HepG2 (cell line): Measurements from ENCODE around the gene PEAK3. TPM values are rescaled to one million over a fixed set of nuclear protein-coding genes. Genes with fewer than 3 reads are reported as not detected.

Source experiments
- FOXA3 ChIP-seq: IDR thresholded peaks from 2 replicates; pipeline ENCODE4 v1.6.1; 2016; ENCODE audit warnings: missing genetic modification reagents, missing compliant biosample characterization
- JUND ChIP-seq: sonication (generic); formaldehyde crosslinking; IDR thresholded peaks from 2 replicates; pipeline ENCODE4 v1.8.0; 2022; ENCODE audit warnings: mild to moderate bottlenecking, missing genetic modification reagents
- MZF1 ChIP-seq: sonication (generic); formaldehyde crosslinking; IDR thresholded peaks from 2 replicates; pipeline ENCODE4 v1.8.1; 2023; ENCODE audit warnings: mild to moderate bottlenecking, missing genetic modification reagents, borderline replicate concordance
- NCOR1 ChIP-seq: fragments of 200-600 bp; sonication (generic); IDR thresholded peaks from 2 replicates; pipeline ENCODE4 v1.7.0; 2017; ENCODE audit warnings: antibody characterized with exemption, low read length, borderline replicate concordance
- RAD21 ChIP-seq: fragments of 450-650 bp; formaldehyde crosslinking; IDR thresholded peaks from 2 replicates; pipeline ENCODE4 v1.5.0; 2020; ENCODE audit warnings: mild to moderate bottlenecking
- SIN3B ChIP-seq: fragments of 150-350 bp; IDR thresholded peaks from 2 replicates; pipeline ENCODE4 v1.6.1; 2014; ENCODE audit warnings: low read length
- ZFX ChIP-seq: sonication (generic); formaldehyde crosslinking; IDR thresholded peaks from 2 replicates; pipeline ENCODE4 v1.4.0; 2020; ENCODE audit warnings: mild to moderate bottlenecking, low read depth, missing genetic modification reagents, moderate library complexity
- ZNF33B ChIP-seq: sonication (generic); formaldehyde crosslinking; IDR thresholded peaks from 2 replicates; pipeline ENCODE4 v1.5.1; 2020; ENCODE audit warnings: mild to moderate bottlenecking, missing genetic modification reagents
- ZNF737 ChIP-seq: sonication (generic); formaldehyde crosslinking; IDR thresholded peaks from 2 replicates; pipeline ENCODE4 v1.5.0; 2020; ENCODE audit warnings: missing genetic modification reagents, mild to moderate bottlenecking, borderline replicate concordance
- polyA plus RNA-seq, 8 experiments: library from polyadenylated mRNA; depleted of rRNA in 3 of 8; stranded (reverse) in 7 of 8; unstranded in 1 of 8; fragments of >200 nt; fragmentation: Illumina TruSeq in 4 of 8; extraction: Trizol in 4 of 8; gene quantifications; 2 replicates each; pipeline versions ENCODE4 v1.2.1 to v1.2.3, GENCODE V29; 2011 to 2016; ENCODE audit warnings: low read depth in 4 of 8, missing spikeins in 1 of 8, mixed read lengths in 1 of 8; ENCODE audit not compliant: insufficient read depth in 1 of 8
- total RNA-seq, 5 experiments: library from RNA; depleted of rRNA; stranded (reverse); fragments of >200 nt; fragmentation: Illumina TruSeq; extraction: Trizol; gene quantifications; 2 replicates each; pipeline ENCODE4 v1.2.3, GENCODE V29; 2016; ENCODE audit warnings: low read depth in 1 of 5
- TF ChIP-seq, protein P1 (sequence below): sonication (generic); formaldehyde crosslinking; IDR thresholded peaks from 2 replicates; pipeline ENCODE4 v1.4.0; 2020; ENCODE audit warnings: mild to moderate bottlenecking, missing genetic modification reagents, borderline replicate concordance
- TF ChIP-seq, protein P2 (sequence below): sonication (generic); formaldehyde crosslinking; IDR thresholded peaks from 2 replicates; pipeline ENCODE4 v1.4.0; 2020; ENCODE audit warnings: missing genetic modification reagents, borderline replicate concordance
- TF ChIP-seq, protein P3 (sequence below): IDR thresholded peaks from 2 replicates; pipeline ENCODE4 v1.6.1; 2016
- TF ChIP-seq, protein P4 (sequence below): sonication (generic); formaldehyde crosslinking; IDR thresholded peaks from 2 replicates; pipeline ENCODE4 v1.4.0; 2020; ENCODE audit warnings: missing genetic modification reagents
- TF ChIP-seq, protein P5 (sequence below): sonication (generic); formaldehyde crosslinking; IDR thresholded peaks from 2 replicates; pipeline ENCODE4 v1.9.0; 2021; ENCODE audit warnings: missing genetic modification reagents, mild to moderate bottlenecking, borderline replicate concordance

PEAK3 gene
- total and polyA plus RNA-seq, 2 of the 13 experiments (the other 11 are each of a cell fraction or from before 2014, with no cell fraction given) = not detected

DNA sequence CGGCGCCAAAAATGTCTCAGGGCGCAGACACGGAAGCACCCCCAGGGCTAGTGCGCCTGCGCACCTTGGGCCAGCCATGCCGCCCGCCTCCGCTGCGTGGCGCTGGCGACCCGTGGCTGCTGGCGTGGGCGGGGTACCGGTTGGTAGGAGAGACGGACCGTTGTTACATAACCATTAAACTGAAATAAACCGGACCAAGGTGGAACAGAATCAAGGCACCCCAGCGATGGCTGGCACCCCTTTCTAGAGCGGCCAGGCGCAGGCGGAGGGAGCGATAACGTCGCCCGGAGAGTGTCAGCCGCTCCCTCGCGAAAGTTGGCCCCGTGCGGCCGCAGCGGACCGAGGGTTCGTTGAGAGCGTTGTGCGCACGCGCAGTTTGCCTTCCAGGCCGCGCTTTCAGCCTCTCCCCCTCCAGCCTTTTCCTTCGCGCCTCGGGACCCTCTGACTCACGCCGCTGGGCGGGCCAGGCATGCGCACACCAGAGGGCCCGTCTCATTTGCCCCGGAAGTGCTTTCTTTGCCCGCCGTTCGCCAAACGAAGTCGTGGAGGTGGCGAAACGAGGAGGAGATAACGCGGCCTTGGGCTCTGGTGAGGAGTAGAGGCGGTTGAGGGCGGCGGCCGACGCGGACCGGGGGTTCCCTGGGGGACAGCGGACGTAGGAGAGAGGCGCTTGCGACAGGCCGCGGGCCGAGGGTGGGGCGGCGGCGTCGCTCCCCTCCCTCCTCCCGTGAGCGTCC, 45.5 kb downstream of the PEAK3 start, which contains the start of the genes PLEKHJ1 and SF3A2 (continued):
- peak; percentile 98 for TF ChIP-seq ZFX (CRISPR knock-in tag)
- peak; percentile 80; the same call in 1 of the 2 replicates for TF ChIP-seq MZF1 (CRISPR knock-in tag)
- 0 out of 2 replicates have a peak, but pooled peaks have one; percentile 43 for TF ChIP-seq SIN3B
- TF ChIP-seq JUND (CRISPR knock-in tag) = peak; percentile 96
- TF ChIP-seq FOXA3 (CRISPR knock-in tag) = peak; percentile 73
- TF ChIP-seq ZNF737 (CRISPR knock-in tag) = peak; percentile 93
- TF ChIP-seq, protein P1, sequence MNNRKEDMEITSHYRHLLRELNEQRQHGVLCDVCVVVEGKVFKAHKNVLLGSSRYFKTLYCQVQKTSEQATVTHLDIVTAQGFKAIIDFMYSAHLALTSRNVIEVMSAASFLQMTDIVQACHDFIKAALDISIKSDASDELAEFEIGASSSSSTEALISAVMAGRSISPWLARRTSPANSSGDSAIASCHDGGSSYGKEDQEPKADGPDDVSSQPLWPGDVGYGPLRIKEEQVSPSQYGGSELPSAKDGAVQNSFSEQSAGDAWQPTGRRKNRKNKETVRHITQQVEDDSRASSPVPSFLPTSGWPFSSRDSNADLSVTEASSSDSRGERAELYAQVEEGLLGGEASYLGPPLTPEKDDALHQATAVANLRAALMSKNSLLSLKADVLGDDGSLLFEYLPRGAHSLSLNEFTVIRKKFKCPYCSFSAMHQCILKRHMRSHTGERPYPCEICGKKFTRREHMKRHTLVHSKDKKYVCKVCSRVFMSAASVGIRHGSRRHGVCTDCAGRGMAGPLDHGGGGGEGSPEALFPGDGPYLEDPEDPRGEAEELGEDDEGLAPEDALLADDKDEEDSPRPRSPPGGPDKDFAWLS (CRISPR knock-in tag) = no peak
- TF ChIP-seq, protein P2, sequence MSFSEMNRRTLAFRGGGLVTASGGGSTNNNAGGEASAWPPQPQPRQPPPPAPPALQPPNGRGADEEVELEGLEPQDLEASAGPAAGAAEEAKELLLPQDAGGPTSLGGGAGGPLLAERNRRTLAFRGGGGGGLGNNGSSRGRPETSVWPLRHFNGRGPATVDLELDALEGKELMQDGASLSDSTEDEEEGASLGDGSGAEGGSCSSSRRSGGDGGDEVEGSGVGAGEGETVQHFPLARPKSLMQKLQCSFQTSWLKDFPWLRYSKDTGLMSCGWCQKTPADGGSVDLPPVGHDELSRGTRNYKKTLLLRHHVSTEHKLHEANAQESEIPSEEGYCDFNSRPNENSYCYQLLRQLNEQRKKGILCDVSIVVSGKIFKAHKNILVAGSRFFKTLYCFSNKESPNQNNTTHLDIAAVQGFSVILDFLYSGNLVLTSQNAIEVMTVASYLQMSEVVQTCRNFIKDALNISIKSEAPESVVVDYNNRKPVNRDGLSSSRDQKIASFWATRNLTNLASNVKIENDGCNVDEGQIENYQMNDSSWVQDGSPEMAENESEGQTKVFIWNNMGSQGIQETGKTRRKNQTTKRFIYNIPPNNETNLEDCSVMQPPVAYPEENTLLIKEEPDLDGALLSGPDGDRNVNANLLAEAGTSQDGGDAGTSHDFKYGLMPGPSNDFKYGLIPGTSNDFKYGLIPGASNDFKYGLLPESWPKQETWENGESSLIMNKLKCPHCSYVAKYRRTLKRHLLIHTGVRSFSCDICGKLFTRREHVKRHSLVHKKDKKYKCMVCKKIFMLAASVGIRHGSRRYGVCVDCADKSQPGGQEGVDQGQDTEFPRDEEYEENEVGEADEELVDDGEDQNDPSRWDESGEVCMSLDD (CRISPR knock-in tag) = no peak
- TF ChIP-seq, protein P3, sequence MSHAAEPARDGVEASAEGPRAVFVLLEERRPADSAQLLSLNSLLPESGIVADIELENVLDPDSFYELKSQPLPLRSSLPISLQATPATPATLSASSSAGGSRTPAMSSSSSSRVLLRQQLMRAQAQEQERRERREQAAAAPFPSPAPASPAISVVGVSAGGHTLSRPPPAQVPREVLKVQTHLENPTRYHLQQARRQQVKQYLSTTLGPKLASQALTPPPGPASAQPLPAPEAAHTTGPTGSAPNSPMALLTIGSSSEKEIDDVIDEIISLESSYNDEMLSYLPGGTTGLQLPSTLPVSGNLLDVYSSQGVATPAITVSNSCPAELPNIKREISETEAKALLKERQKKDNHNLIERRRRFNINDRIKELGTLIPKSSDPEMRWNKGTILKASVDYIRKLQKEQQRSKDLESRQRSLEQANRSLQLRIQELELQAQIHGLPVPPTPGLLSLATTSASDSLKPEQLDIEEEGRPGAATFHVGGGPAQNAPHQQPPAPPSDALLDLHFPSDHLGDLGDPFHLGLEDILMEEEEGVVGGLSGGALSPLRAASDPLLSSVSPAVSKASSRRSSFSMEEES (CRISPR knock-in tag) = peak; percentile 92
- TF ChIP-seq, protein P4, sequence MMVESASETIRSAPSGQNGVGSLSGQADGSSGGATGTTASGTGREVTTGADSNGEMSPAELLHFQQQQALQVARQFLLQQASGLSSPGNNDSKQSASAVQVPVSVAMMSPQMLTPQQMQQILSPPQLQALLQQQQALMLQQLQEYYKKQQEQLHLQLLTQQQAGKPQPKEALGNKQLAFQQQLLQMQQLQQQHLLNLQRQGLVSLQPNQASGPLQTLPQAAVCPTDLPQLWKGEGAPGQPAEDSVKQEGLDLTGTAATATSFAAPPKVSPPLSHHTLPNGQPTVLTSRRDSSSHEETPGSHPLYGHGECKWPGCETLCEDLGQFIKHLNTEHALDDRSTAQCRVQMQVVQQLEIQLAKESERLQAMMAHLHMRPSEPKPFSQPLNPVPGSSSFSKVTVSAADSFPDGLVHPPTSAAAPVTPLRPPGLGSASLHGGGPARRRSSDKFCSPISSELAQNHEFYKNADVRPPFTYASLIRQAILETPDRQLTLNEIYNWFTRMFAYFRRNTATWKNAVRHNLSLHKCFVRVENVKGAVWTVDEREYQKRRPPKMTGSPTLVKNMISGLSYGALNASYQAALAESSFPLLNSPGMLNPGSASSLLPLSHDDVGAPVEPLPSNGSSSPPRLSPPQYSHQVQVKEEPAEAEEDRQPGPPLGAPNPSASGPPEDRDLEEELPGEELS (CRISPR knock-in tag) = peak; percentile 32; the same call in 1 of the 2 replicates
- TF ChIP-seq, protein P5, sequence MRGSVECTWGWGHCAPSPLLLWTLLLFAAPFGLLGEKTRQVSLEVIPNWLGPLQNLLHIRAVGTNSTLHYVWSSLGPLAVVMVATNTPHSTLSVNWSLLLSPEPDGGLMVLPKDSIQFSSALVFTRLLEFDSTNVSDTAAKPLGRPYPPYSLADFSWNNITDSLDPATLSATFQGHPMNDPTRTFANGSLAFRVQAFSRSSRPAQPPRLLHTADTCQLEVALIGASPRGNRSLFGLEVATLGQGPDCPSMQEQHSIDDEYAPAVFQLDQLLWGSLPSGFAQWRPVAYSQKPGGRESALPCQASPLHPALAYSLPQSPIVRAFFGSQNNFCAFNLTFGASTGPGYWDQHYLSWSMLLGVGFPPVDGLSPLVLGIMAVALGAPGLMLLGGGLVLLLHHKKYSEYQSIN (CRISPR knock-in tag) = 0 out of 2 replicates have a peak, but pooled peaks have one; percentile 3
- TF ChIP-seq NCOR1 = no peak; the same call in 1 of the 2 replicates
- peak; percentile 99 for TF ChIP-seq RAD21
- peak; percentile 84; the same call in 1 of the 2 replicates for TF ChIP-seq ZNF33B (CRISPR knock-in tag)
